COLO829 (cell line): ENCODE data around the gene CYGB.
A peak's percentile ranks its signal among the peaks of the same experiment; 100 is the strongest.

ENCODE experiments used
- DNase-seq: peaks from one replicate; pipeline ENCODE4 v3.0.0; 2012; ENCODE audit warnings: low spot score

The CYGB gene

DNA sequence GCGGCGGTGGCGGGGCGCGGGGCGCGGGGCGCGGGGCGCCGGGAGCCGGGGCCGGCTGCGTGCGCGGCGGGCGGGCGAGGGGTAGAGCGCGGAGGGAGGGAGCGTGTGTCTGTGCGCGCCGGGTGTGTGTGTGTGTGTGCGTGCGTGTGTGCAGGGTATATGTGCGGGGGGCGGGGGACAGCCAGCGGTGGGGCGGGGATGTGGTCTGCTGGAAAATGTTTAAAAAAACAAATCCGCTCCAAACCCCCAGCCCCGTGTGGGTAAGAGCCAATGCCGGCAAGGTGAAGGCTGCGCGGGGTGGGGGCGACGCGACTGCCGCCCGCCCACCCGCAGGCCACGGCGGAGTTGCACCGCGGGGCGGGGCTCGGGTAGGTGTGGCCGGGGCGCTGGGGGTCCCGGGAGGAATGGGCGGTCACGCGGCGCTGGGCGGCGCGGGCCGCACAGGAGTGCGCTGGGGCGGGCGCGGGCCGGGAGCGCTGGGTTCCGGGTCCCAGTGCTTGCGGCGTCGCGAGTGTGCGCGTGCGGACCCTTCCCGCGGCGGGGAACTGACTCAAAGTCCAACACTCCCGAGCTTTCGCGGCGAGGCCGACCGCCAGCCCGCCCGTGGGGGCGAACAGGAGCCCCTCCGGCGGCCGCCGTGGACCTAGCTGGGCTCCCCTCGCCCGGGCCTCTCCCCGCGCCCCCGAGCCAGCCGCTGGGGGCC, at the start of gene CYGB:
CYGB (minus strand) TSS at position 132 of the 703 bp plus-strand sequence. CDS start 167 bp downstream, outside the sequence.
- DNase-seq = no peak

DNA sequence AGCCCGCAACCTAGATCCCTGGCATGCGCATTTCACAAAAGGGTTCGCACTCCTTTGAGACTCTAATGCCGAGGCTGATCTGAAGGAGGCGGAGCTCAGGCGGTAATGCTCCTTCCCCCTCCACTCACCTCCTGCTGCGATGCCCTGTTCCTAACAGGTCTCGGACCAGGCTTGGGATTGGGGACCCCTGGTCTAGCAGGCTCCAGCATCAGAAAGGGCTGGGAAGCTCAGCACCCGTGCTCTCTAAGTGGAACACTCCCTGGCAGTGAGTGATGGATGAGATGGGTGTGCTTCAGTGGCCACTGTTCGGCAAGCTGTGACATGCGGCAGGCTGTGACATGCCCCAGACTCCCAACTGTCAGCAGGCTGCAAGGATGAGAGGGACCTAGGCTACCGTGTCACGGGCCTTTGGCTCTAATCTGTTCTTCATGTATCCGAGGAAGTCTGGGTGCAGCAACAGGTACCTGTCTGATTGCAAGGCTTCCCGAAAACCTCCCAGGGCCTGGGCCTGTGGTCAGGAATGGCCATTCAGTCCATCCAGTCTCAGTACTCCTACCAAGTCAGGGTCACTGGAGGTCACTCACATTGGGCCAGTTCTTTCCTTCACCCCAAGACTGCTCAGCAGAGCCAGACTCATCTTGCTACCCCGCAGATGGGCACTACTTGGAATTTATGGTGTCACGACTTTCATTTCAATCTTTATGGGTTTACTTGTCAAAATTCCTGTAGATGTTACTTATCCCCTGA, 49.4 kb upstream of the CYGB start:
- DNase-seq = no peak

DNA sequence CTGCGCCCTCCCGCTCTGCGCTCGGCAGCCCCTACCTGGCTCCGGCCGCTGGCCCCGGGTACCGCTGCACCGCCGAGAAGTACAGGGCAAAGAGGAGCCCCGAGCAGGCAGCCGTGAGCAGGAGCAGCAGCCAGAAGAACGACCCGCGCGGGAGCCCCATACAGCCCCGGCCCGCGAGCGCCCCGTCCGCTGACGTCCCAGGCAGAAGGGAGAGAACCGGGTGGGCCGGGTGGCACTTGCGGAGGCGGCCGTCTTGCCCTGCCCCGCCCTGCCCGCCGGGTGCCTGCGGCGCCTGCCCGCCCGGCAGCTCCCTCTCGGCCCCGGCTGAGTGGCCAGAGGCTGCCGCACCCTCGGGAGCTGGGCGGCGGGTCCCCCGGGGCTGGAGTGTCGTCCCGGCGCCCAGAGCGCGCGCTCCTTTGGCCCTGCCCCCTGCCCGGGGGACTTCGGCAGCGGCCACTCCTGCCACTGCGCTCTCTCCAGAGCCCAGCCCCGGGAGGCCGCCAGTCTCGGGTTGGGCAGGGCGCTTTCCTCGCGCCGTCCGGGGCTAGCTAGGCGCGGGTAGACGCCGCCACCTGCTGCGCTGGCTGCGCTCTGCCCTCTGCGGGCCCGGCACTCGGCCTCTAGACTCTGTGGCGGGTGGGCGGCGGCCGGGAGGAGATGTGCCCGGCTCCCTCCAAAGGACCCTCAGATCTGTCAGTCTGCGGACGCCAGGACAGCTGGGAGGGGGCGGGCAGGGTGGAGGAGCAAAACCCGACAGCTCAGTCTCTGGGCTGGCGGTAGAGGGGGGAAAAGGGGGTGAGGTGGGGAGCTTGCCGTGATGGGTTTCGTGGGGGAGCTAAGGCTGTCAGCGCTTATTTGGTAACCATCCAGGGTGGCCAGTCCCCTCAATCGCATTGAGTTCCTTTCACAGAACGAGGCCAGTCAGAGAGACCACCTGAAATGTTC, 48.4 kb upstream of the CYGB start, which contains the start of gene ST6GALNAC2:
ST6GALNAC2 (minus strand) TSS at position 212 of the 945 bp plus-strand sequence; CDS start at position 160, 52 bp downstream.
- no peak for DNase-seq

DNA sequence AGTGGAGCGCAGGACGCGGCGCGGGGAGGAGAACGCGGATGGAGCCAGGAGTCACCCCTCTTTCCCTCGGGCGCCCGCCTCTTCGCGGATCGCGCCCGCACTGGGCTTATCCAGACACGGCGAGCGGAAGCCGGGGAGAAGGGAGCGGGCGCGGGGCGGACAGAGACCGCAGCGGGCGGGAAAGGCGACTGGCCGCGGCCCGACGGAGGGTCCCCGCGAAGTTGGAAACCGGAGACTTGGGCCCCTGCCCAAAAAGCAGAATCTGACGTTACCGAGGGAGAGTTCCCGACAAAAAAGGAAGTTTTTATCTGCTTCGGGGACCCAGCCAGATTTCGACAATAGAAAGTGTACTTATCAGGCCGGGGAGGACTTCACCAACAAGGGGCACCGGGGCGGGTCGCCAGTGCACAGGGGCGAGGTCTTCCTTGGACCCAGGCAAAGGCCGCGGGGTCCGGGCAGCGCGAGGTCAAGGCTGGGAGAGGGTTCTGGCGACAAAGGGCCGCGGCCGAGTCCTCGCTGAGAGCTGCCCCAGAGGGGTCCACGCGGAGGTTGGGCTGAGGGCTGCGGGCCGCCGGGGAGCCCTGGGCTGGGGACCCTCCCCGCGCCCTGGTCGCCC, 47.6 kb upstream of the CYGB start:
- no peak for DNase-seq

DNA sequence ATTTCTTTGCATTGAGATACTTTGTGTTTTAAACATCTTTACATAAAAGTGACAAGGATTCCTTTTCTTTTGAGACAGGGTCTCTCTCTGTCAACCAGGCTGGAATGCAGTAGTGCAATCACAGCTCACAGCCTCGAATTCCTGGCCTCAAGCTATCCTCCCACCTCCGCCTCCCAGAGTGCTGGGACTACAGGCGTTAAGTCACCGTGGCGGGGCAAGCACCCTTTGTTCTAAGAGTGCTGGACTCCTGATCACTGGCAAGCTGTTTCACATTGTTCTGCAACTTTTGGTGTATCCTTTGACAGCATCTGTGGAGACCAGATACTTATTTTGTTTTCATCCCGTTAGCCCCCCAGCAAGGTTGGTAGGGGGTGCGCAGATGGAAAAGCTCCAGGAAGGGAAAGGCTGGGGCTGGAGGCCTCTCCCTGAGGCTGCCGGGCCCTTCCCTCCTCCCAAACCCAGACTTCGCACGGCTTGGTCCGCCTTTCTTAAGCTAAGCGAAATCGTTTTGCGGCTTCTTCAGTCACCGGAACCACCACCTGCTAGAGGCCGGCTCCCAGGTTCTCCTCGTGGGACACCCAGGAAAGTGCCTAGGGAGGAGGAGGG, 47.0 kb upstream of the CYGB start:
- no peak for DNase-seq

DNA sequence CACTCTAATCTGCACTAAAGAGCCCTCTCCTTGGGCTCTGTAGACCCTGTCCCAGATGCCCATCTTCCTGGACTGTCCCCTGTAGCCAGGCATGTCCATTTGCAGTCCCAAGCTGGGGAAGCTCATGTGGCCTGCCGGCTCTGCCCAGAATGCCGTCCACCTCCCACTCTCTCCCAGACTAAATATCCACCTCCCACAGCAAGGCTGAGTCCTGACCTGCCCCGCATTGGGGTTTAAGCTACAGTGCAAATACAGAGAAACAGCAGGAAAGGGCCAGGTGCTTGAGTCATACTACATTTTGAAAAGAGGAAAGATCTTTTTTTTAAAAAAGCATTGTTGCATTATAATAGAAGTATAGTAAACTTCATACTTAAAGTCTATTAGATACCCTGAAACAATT, 45.2 kb upstream of the CYGB start:
- DNase-seq = no peak

DNA sequence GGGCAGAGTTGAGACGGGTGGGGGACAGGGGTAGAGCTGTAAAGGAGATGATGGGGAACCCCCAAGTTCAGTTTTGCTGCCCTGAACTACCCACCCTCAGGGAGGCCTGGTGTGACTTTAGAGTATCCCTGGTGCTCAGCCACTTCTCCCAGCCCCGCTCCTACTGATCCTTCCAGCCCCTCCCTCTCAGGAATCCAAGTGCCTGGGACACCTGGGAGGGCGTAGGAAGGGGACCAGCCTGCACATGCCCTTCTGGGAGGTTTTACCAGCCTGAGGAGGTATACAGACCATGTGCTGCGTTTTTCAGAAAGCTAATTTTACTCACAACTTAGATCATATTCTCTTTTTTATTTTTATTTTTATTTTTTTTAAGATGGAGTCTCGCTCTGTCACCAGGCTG, 44.0 kb upstream of the CYGB start:
- no peak for DNase-seq

DNA sequence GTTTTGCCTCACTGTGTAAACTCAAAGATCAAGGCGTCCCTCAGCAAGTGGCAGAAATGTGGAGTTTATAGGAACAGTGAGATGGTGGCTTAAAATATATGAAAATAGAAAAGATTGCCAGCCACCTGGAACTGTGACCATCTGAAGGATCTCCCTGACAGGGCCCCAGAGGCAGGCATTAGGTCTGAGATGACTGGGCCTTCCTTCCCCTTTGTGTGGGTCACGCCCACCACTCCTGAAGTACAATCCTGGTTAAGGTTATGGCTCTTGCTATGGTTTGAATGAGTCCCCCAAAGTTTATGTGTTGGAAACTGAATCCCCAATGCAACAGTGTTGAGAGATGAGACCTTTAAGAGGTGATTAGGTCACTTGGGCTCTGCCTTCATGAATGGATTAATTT, 41.8 kb upstream of the CYGB start:
- DNase-seq = no peak

DNA sequence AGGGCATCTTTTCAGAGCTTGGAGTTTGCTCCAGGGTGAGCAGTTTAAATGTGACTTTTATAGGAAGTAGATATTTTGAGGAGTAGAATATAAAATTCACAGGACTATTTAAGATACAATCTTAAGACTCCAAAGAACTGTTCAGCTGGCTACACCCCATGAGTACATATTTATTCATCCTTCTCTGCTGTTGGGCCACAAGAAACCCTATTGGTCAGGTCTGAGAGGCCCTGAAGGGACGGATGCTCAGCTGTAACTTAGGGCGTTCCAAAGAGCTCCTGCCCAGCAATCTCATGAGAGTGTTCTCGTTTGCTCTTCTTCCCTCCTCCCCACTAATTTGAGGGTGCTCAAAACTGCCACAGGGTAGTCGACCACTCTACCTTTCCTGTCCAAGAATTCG, 40.9 kb upstream of the CYGB start:
- DNase-seq = no peak

DNA sequence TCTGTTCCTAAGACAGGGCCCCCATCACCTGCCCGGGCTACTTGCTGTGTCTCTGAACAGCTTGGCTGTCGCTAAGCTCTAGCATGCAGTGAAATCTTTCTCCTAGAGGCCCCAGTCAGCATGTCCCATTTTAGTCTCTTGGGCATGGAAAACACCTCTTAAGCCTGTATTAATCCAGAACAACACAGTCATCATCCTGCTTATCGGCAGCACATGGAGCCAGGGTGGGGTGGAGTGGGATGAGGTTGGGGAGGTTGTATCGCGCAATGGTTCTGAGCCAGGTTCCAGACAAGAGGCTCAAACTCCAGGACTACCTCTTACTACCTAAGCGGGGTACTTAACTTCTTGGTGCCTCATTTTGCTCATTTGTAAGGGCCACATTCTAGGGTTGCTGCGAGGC, 40.4 kb upstream of the CYGB start:
- DNase-seq = no peak

DNA sequence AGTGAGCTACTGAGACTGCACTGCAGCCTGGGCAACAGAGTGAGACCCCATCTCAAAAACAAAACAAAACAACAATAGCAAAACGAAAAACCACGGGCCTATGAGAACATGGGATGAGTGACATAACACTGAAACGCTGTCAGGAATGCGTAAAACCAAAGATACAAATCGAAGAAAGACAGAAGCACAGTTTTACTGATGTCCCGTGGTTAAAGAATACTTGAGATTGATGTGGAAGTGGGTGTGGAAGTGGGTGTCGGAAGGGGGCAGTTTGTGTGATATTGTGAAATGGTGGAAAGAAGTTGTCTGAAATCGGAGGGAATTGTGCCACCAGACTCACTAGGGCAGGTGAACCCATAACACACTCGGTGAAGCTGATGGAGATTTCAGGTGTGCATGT, 38.7 kb upstream of the CYGB start:
- DNase-seq = no peak

DNA sequence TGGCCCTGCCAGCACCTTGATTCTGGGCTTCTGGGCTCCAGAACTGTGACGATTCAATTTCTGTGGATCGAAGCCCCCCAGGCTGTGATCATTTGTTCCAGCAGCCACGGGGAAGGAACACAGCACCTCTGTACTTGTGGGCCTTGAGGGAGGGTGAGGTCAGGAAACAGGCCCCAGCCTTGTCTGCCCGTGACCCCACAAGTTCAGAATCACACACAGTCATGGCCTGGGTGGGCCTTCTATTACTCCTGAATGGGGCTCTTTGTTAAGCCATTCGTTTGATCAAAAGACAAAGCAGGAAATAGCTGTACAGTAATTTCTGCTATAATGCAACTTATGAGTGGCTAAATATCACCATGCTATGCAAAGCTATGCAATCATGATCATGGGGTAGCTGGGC, 38.1 kb upstream of the CYGB start:
- DNase-seq = peak; percentile 94

DNA sequence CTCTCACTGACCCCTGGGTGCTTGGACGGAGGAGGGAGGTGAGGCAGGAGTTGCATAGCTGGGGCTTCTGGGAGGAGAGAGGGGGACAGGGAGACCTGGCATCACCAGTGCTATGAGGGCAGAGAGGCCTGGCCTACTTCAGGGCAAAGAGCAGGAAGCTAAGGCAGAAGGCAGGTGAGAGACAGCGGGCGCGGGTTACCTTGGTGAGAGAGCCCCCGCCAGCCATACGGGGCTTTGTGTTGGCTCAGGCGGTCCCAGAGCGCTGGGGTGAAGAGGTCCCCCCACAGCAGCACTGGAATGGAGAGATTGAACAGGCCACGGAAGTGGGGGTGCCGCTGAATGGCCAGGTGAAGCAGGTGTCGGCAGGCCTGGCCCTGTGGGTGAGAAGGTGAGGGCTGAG, 36.7 kb upstream of the CYGB start:
- no peak for DNase-seq

DNA sequence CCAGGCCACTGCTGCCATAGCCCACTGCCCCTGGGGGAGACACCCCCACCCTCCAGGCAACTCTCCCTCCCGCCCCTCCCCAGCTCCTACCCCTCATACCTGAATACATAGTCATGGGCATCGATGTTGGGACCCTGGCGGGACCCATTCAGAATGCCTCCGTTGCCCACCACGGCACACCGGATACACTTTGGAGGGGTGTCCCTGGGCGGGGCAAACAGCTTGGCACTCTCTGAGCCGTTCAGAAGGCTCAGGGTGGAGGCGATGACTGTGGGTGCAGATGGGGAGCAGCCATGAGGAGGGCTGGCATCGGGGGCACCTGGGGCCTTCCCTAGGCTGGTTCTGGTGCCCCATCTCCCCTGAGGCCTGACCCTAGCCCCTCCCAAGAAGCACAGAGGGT, 35.6 kb upstream of the CYGB start:
- DNase-seq = no peak

DNA sequence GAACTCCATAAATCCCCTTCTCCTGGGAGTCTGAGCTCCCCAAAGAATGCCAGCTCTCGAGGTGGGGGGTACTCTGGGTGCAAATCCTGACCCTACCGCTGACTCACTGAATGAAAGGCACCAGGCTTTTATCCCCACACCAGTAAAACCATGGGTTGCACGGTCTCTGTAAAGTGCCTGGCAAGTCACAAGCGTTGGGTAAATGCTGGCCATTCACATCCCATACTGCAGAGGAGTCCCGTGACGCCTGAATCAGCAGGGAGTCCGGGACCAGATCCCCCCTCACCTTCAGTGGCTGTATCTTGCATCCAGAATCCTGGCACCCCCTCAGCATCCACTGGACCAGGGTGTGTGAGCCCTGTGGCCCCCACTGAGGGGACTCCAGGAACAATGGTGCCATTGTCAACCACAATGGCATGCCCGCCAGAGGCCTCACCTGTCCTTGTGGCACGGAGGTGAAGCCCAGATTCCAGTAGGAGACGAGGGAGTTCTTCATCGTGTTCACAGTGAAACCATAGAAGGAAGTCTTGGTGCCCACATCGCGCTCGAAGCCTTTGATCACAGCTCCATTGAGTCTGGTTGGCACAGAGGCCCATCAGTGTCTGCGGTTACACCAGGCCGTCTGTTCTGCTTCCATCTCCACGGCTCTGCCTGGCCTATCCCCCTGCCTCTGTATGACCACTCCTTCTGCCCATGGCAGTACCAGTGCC, 34.8 kb upstream of the CYGB start:
- DNase-seq = no peak

DNA sequence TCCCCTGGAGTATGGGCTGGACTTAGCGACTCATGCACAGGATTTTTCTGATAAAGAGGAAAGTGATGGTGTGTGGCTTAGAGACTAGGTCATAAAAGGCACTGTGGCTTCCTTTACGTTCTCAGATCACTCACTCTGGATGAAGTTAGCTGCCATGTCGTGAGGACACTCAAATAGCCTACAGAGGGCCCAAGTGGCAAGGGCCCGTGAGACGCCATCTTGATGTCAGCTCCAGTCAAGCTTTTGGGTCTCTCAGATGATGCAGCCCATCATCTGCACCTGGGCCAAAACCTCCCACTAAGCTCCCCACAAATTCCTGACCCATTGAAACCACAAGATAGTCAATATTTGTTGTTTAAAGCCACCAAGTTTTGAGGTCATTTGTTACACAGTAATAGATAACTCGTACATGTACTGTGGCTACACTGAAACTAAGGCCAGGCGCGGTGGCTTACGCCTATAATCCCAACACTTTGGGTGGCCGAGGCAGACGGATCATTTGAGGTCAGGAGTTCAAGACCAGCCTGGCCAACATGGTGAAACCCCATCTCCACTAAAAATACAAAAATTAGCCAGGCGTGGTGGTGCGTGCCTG, 33.5 kb upstream of the CYGB start:
- no peak for DNase-seq

DNA sequence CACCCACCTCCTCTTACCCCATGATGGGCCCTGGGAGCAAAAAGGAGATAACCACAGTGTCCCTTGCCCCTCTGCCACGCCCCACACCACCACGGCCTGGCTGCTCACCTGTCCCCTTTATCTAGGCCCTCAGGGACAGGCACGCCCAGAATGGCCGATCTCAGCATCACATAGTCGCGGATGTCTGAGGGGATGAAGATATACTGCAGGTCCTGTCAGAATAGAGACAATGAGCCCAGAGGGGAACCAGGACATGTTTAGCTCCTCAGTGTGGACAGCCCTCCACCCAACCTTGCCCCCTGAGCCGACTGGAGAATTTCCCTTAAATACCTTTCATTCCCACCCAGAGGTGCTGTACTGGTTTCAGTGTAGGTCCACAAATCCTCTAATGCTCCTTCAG, 32.9 kb upstream of the CYGB start:
- DNase-seq = no peak

DNA sequence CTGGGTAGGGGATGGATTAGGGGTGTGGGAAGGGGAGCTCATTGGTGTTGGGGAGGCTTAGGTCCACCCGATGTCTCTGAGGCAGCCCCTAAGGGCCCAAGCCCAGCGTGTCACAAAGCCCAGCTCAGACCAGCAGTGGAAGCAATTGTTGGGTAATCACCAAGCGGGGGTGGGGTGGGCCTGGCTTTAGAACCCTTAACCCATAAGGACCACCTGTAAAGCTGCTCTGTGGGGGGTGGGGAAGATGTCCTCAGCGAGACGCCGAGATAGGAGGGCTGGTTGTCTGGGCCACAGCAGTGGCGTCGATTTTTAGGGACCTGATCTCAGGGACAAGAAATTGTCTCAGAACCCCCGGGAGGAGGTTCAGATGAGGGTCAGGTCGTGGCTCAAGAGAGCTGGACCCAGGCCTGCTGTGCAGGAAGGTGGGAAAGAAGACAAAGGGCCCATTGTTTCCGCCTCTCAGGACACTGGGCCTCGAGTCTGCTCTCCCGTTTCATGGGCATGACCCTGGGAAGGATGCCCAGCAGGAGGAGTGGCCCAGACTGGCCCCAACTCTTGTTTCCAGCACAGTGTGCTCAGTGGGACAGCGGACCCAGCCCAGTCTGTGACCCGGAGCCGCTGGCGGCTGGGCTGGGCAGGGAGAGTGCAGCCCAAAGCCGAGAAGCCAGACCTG, 32.2 kb upstream of the CYGB start:
- DNase-seq = peak; percentile 92

DNA sequence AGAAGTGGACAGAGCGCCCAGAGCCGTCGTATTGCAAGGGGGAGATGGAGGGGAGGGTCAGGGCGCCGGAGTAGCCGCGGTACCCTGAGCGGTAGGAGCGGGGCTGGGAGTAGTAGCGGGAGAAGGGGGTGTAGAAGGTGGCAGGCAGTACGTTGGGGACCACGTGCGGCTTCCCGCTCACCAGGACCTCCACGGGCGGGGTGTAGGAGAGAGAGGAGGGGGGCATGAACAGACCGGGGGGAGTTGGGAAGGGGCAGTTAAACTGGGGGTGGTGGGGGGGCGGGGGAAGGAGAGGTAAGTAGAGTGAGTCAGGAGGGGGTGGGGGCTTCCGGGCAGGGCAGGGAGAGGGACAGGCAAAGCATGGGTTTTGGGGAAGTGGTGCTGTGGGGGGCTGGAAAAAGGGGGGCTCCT, 31.3 kb upstream of the CYGB start:
- DNase-seq = no peak
